ENCODE measurements around the gene LILRB2. TPM values are rescaled to one million over a fixed set of nuclear protein-coding genes. Genes with fewer than 3 reads are reported as not detected.

The LILRB2 gene
- total RNA-seq, 1 experiment from 2014 or later: not detected

DNA sequence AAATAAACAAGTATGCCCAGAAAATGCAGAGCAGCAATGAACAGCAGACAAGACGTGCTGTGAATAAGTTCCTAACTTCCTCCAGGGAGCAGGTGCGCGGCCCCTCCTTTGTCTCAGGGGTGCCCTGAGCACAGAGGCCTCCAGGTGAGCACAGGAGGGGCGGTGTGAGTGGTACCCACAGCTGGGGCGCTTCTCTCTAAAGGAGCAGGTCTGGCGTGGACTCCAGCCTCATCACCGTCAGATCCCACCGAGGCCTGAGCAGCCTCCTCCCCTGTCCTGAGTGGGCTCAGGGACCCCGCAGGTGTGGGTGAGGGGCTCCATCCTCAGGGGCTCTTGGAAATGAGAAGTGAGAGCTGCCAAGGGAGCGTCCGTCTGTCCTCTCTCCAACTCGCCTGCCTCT is 28.9 kb upstream of the LILRB2 start:
- CTCF ChIA-PET: no interaction called here
- POLR2A ChIA-PET: no interaction called here
- H3K27ac ChIP-seq (ENCODE audit: low read depth, low read length): no peak overlapping the region
- peaks cover 5% of the 10 kb centered on the region; the same call in 1 of the 2 replicates for H3K27me3 ChIP-seq (ENCODE audit: insufficient read depth, low read length)
- H4K20me1 ChIP-seq (ENCODE audit: insufficient read depth): no peaks in the 10 kb centered on the region
- H3K4me2 ChIP-seq (ENCODE audit: low read length): no peak overlapping the region
- H3K36me3 ChIP-seq (ENCODE audit: control insufficient read depth in 1 of 2, insufficient read depth in 2 of 2, low read length in 2 of 2): no peaks in the 10 kb centered on the region
- H3K4me3 ChIP-seq (replicated peaks in 1 of 2; ENCODE audit: low read depth in 1 of 2, low read length in 2 of 2): no peak overlapping the region
- intact Hi-C loops (cut with micrococcal nuclease): no loop called here
- RAD21 ChIA-PET (ENCODE audit: low non-redundant PET in 1 of 2, low total read pairs in 2 of 2, uncharacterized antibody in 2 of 2, unreplicated experiment in 2 of 2): no interaction called here
- H3K9me2 ChIP-seq (ENCODE audit: insufficient read depth): no peaks in the 10 kb centered on the region
- no peaks in the 10 kb centered on the region for H3K4me1 ChIP-seq (ENCODE audit: control insufficient read depth in 1 of 2, insufficient read depth in 2 of 2, low read length in 2 of 2)
- TF ChIP-seq MAX (IDR thresholded peaks at IDR 0.05): no peak
- no peak for TF ChIP-seq CBX3 (IDR thresholded peaks at IDR 0.05; ENCODE audit: low read depth)
- no peak for TF ChIP-seq CTCF (IDR thresholded peaks at IDR 0.05 in 2 of 3, conservative IDR thresholded peaks at IDR 0.05 in 1 of 3; ENCODE audit: borderline replicate concordance in 1 of 3, insufficient read depth in 1 of 3, low read depth in 2 of 3, low read length in 2 of 3)
- no peak for TF ChIP-seq EZH2 (IDR thresholded peaks at IDR 0.05)
- no peak for TF ChIP-seq RAD21 (IDR thresholded peaks at IDR 0.05; ENCODE audit: low read depth)
- no peak for TF ChIP-seq SP1 (IDR thresholded peaks at IDR 0.05; ENCODE audit: low read depth)
- no peak for TF ChIP-seq EZH2phosphoT487 (IDR thresholded peaks at IDR 0.05; ENCODE audit: borderline replicate concordance)
- TF ChIP-seq SRF (IDR thresholded peaks at IDR 0.05; ENCODE audit: low read depth): no peak
- TF ChIP-seq ELF1 (IDR thresholded peaks at IDR 0.05; ENCODE audit: borderline replicate concordance, low read depth): no peak
- no peak for TF ChIP-seq FOSL1 (IDR thresholded peaks at IDR 0.05; ENCODE audit: low read depth)
- TF ChIP-seq ZNF274 (IDR thresholded peaks at IDR 0.05; ENCODE audit: low read depth, low read length): no peak
- no peak for TF ChIP-seq POLR2A (IDR thresholded peaks at IDR 0.05; ENCODE audit: borderline replicate concordance, extremely low read depth, insufficient read depth, insufficient read length)
- TF ChIP-seq TCF7L2 (IDR thresholded peaks at IDR 0.05; ENCODE audit: borderline replicate concordance, extremely low read depth, insufficient read depth, insufficient read length): no peak
- no peak for TF ChIP-seq ATF3 (IDR thresholded peaks at IDR 0.05)
- TF ChIP-seq SIN3A (IDR thresholded peaks at IDR 0.05; ENCODE audit: low read depth): no peak
- TF ChIP-seq EGR1 (IDR thresholded peaks at IDR 0.05; ENCODE audit: low read depth): no peak
- no peak for TF ChIP-seq ZBTB33 (IDR thresholded peaks at IDR 0.05; ENCODE audit: extremely low read depth, insufficient replicate concordance, low read length)
- TF ChIP-seq CEBPB (IDR thresholded peaks at IDR 0.05; ENCODE audit: low read depth): no peak
- H3K9ac ChIP-seq (ENCODE audit: low read length): no peak overlapping the region
- DNase-seq (ENCODE audit: low read depth, low spot score) (no peak), ATAC-seq (no peak; the same call in 1 of the 2 replicates)
- H3K9me3 ChIP-seq (ENCODE audit: control insufficient read depth in 1 of 2, insufficient read depth in 1 of 2, low read depth in 1 of 2, low read length in 2 of 2): no peaks in the 10 kb centered on the region
- H3K79me2 ChIP-seq (ENCODE audit: insufficient read depth, low read length): no peaks in the 10 kb centered on the region
- no peak overlapping the region for H2AFZ ChIP-seq (ENCODE audit: low read depth, low read length, poor library complexity, severe bottlenecking)
- BruUV-seq (replicated peaks): no TSS peak

Measured in HCT116 (cell line).